T-helper 17 cell (primary cell): ENCODE data around the gene SPEF2. TPM values are rescaled to one million over a fixed set of nuclear protein-coding genes. Genes with fewer than 3 reads are reported as not detected.

Experiments
- ATAC-seq: fragments of 150-1000 bp; cut with Tn5 transposase; 2 replicates; pipeline ENCODE4 v1.10.0; 2021; ENCODE audit warnings: mild to moderate bottlenecking, moderate library complexity
- DNase-seq, 3 donors: peaks; one replicate each; pipeline versions ENCODE4 v3.0.0 to v3.0.0-alpha.2; 2020 to 2021
- H3K9me3 ChIP-seq: one replicate; pipeline ENCODE4 v1.7.0; 2013; ENCODE audit warnings: low read length, mild to moderate bottlenecking; ENCODE audit not compliant: control insufficient read depth, poor library complexity, severe bottlenecking
- H3K27ac Mint-ChIP-seq: one replicate; pipeline ENCODE4 v1.8.0; 2022; ENCODE audit warnings: mild to moderate bottlenecking, moderate library complexity, mixed read lengths
- H3K27me3 Mint-ChIP-seq: one replicate; pipeline ENCODE4 v1.8.0; 2022; ENCODE audit warnings: mixed read lengths
- H3K36me3 Mint-ChIP-seq: one replicate; pipeline ENCODE4 v1.8.0; 2022; ENCODE audit warnings: low read depth, mixed read lengths
- H3K4me1 Mint-ChIP-seq: one replicate; pipeline ENCODE4 v1.8.0; 2022; ENCODE audit warnings: mild to moderate bottlenecking, mixed read lengths
- H3K4me3 Mint-ChIP-seq: one replicate; pipeline ENCODE4 v1.8.0; 2022; ENCODE audit warnings: mild to moderate bottlenecking, moderate library complexity, mixed read lengths
- total RNA-seq, 4 donors: library from RNA in 2 of 4; stranded (reverse) in 2 of 4; gene quantifications; one replicate each; pipeline ENCODE4 v1.2.3 and lab custom pipeline; 2022 to 2026

The SPEF2 gene, protein sequence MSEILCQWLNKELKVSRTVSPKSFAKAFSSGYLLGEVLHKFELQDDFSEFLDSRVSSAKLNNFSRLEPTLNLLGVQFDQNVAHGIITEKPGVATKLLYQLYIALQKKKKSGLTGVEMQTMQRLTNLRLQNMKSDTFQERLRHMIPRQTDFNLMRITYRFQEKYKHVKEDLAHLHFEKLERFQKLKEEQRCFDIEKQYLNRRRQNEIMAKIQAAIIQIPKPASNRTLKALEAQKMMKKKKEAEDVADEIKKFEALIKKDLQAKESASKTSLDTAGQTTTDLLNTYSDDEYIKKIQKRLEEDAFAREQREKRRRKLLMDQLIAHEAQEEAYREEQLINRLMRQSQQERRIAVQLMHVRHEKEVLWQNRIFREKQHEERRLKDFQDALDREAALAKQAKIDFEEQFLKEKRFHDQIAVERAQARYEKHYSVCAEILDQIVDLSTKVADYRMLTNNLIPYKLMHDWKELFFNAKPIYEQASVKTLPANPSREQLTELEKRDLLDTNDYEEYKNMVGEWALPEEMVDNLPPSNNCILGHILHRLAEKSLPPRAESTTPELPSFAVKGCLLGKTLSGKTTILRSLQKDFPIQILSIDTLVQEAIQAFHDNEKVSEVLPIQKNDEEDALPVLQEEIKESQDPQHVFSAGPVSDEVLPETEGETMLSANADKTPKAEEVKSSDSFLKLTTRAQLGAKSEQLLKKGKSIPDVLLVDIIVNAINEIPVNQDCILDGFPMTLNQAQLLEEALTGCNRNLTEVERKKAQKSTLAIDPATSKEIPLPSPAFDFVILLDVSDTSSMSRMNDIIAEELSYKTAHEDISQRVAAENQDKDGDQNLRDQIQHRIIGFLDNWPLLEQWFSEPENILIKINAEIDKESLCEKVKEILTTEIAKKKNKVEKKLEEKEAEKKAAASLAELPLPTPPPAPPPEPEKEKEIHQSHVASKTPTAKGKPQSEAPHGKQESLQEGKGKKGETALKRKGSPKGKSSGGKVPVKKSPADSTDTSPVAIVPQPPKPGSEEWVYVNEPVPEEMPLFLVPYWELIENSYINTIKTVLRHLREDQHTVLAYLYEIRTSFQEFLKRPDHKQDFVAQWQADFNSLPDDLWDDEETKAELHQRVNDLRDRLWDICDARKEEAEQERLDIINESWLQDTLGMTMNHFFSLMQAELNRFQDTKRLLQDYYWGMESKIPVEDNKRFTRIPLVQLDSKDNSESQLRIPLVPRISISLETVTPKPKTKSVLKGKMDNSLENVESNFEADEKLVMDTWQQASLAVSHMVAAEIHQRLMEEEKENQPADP (N-terminal part only)
- total RNA-seq: 1 to 10 TPM; 4.5 to 8.3 TPM
- 13.0 to 16.0 reads per million in 2 donors for total RNA-seq (lab: John Stamatoyannopoulos, UW)

DNA sequence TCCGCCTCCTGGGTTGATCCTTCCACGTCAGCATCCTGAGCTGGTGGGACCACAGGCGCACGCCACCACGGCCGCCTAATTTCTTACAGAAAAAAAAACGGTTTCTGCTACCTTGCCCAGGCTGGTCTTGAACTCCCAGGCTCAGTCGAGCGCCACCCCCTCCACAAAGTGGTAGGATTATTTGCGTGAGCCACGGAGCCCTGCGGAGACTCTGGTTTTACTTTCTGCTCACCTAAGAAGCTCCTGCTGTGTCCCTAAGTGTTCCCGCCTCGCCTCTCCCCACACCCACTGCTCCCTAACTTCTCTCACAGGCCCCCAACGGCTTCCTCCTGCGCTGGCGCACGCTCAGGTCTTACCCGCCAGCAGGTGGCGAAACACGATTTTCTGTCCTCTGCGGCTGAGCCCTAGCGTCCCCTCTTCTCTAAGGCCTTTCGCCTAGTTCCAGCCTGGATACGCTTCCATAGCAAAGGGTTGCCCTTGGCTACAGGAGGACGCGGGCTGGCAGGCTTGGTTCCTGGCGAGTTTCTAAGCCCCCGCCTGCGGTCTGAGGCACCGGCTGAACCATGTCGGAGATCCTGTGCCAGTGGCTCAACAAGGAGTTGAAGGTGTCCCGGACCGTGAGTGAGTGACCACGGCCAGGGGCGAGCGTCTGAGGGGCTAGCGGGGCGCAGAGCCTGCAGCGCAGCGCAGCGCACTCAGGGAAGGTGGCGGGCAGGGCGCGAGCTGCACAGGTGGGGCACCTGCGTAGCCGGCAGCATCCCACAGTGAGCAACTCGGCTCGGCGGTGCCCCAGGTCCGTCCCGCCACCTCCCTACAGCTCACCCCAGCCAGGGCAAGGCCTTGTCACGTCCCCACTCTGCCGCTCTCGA is at the start of gene SPEF2:
SPEF2 (plus strand) TSS at position 429 of the 869 bp plus-strand sequence; CDS start at position 564, 135 bp downstream.
- ATAC-seq: peak; percentile 90
- Mint-ChIP-seq H3K27ac (peak within 1 kb of the TSS; percentile 86), H3K4me3 (peak within 1 kb of the TSS; percentile 84), H3K4me1 (peaks cover 30% of the 10 kb centered on the region), H3K27me3 (no peaks in the 10 kb centered on the region), H3K36me3 (peaks cover 2% of the 10 kb centered on the region)
- peak; percentile 52 to 64 (median 56) for DNase-seq
- H3K9me3 ChIP-seq: no peaks in the 10 kb centered on the region

DNA sequence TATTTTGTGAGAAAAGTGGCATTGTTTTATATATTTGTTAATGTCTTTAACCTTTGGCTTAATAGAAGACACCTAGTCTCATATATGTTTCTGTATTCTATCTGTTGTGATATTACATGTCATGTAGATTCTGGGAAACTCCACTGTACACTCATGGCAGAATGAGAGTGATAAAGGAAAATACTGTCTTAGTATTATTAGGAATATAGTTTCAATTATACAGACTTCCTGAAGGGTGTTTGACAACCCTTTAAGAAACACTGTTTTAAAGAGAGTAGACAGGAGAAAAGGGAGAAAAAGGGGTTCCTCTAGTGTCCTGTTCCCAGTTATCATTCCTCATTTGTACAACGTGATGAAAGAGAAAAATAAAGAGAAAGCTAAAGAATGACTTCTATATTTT is 42.1 kb upstream of the SPEF2 start:
- no peak for ATAC-seq
- no peak overlapping the region for H3K4me3 Mint-ChIP-seq
- DNase-seq: no peak
- H3K4me1 Mint-ChIP-seq: no peaks in the 10 kb centered on the region
- H3K27ac Mint-ChIP-seq: no peak overlapping the region
- H3K9me3 ChIP-seq: no peaks in the 10 kb centered on the region
- H3K36me3 Mint-ChIP-seq: no peaks in the 10 kb centered on the region
- H3K27me3 Mint-ChIP-seq: peaks cover 22% of the 10 kb centered on the region

- no peak overlapping the region for H3K4me3 Mint-ChIP-seq
- no peak overlapping the region for H3K27ac Mint-ChIP-seq
- H3K9me3 ChIP-seq: no peaks in the 10 kb centered on the region
- H3K27me3 Mint-ChIP-seq: peaks cover 53% of the 10 kb centered on the region
- DNase-seq (no peak), ATAC-seq (no peak)
- no peaks in the 10 kb centered on the region for H3K4me1 Mint-ChIP-seq
- H3K36me3 Mint-ChIP-seq: peaks cover 2% of the 10 kb centered on the region
Measured at GRCh38 chr5:35587419-35587818, 30.2 kb upstream of the SPEF2 start.

GRCh38 chr5:35593338-35593737 is 24.3 kb upstream of the SPEF2 start:
- Mint-ChIP-seq H3K27me3 (peaks cover 49% of the 10 kb centered on the region), H3K4me1 (no peaks in the 10 kb centered on the region), H3K4me3 (no peak overlapping the region), H3K27ac (no peak overlapping the region), H3K36me3 (peaks cover 2% of the 10 kb centered on the region)
- DNase-seq (no peak), ATAC-seq (no peak)
- no peaks in the 10 kb centered on the region for H3K9me3 ChIP-seq

GRCh38 chr5:35598707-35599370 is 18.8 kb upstream of the SPEF2 start:
- DNase-seq (no peak), ATAC-seq (no peak)
- Mint-ChIP-seq H3K4me3 (no peak overlapping the region), H3K36me3 (peaks cover 5% of the 10 kb centered on the region), H3K27me3 (peaks cover 36% of the 10 kb centered on the region), H3K4me1 (no peaks in the 10 kb centered on the region), H3K27ac (no peak overlapping the region)
- H3K9me3 ChIP-seq: no peaks in the 10 kb centered on the region

DNA sequence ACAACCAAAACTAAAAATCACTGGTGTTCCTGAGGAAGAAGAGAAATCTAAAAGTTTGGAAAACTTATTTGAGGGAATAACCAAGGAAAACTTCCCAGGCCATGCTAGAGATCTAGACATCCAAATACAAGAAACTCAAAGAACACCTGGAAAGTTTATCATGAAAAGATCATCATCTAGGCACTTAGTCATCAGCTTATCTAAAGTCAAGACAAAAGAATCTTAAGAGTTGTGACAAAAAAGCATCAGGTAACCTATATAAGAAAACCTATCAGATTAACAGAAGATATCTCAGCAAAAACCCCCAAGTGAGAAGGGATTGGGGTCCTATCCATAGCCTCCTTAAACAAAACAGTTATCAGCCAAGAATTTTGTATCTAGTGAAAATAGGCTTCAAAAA is 17.1 kb upstream of the SPEF2 start:
- Mint-ChIP-seq H3K27me3 (peaks cover 28% of the 10 kb centered on the region), H3K4me1 (no peaks in the 10 kb centered on the region), H3K27ac (no peak overlapping the region), H3K36me3 (peaks cover 5% of the 10 kb centered on the region), H3K4me3 (no peak overlapping the region)
- H3K9me3 ChIP-seq: no peaks in the 10 kb centered on the region
- DNase-seq (no peak), ATAC-seq (no peak)

GRCh38 chr5:35608881-35609779 is 8.5 kb upstream of the SPEF2 start:
- H3K4me1 Mint-ChIP-seq: no peaks in the 10 kb centered on the region
- no peaks in the 10 kb centered on the region for H3K27me3 Mint-ChIP-seq
- no peaks in the 10 kb centered on the region for H3K9me3 ChIP-seq
- no peak overlapping the region for H3K4me3 Mint-ChIP-seq
- H3K27ac Mint-ChIP-seq: no peak overlapping the region
- ATAC-seq: no peak
- peaks cover 2% of the 10 kb centered on the region for H3K36me3 Mint-ChIP-seq
- DNase-seq: no peak

GRCh38 chr5:35617060-35617434 is 616 bp upstream of the SPEF2 start:
- peaks cover 2% of the 10 kb centered on the region for H3K36me3 Mint-ChIP-seq
- peak overlapping the region; percentile 84 for H3K4me3 Mint-ChIP-seq
- H3K27me3 Mint-ChIP-seq: no peaks in the 10 kb centered on the region
- ATAC-seq: no peak
- DNase-seq: no peak
- H3K27ac Mint-ChIP-seq: peak overlapping the region; percentile 86
- peaks cover 30% of the 10 kb centered on the region for H3K4me1 Mint-ChIP-seq
- no peaks in the 10 kb centered on the region for H3K9me3 ChIP-seq

GRCh38 chr5:35618304-35618636 is 607 bp downstream of the SPEF2 start:
- Mint-ChIP-seq H3K27ac (peak overlapping the region; percentile 86), H3K4me1 (peaks cover 34% of the 10 kb centered on the region), H3K36me3 (peaks cover 2% of the 10 kb centered on the region), H3K4me3 (peak overlapping the region; percentile 84), H3K27me3 (no peaks in the 10 kb centered on the region)
- DNase-seq (no peak), ATAC-seq (no peak)
- H3K9me3 ChIP-seq: no peaks in the 10 kb centered on the region

DNA sequence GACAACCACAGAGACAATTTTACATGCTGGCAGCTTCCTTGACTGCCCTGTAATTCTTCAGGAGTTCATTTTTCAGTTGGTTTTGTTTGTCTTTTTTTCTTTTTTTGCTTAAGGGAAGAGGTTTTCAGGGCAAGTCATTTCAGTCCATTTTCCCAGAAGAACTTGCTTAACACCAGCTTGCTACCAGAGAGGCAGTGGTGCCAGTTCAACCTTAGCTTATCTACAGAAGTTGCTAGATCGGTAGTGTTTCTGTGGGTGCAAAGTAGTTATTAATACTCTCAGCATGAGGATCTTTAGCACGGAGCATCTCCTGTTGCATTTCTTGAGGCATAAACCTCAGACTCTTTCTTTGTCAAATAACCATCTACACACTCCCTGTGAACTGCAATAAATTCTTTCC is 1.1 kb downstream of the SPEF2 start:
- DNase-seq (no peak), ATAC-seq (no peak)
- H3K4me1 Mint-ChIP-seq: peaks cover 34% of the 10 kb centered on the region
- no peaks in the 10 kb centered on the region for H3K36me3 Mint-ChIP-seq
- peak overlapping the region; percentile 84 for H3K4me3 Mint-ChIP-seq
- H3K9me3 ChIP-seq: no peaks in the 10 kb centered on the region
- peak overlapping the region; percentile 86 for H3K27ac Mint-ChIP-seq
- H3K27me3 Mint-ChIP-seq: no peaks in the 10 kb centered on the region

DNA sequence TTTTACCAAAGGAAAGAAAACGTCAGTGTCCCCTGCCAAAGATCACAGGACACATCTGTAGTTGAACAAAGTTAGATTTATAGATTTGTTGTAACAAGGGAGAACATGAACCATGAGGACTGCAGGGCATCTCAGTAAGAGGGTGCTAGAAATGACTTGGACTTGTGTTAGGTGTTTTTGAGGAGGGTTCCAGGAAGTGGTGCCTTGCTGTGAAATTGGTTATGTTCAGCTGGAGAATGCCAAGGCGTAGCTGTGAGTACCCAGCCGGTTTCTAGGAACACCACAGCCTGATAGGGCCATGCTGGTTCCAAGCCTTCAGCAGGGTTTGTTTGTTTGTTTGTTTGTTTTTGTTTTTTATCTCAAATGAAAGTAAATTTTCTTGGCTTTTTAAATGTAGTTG is 5.3 kb downstream of the SPEF2 start:
- Mint-ChIP-seq H3K4me3 (no peak overlapping the region), H3K36me3 (no peaks in the 10 kb centered on the region), H3K27ac (no peak overlapping the region), H3K27me3 (no peaks in the 10 kb centered on the region), H3K4me1 (peaks cover 22% of the 10 kb centered on the region)
- no peaks in the 10 kb centered on the region for H3K9me3 ChIP-seq
- DNase-seq (no peak), ATAC-seq (no peak)
